Activated T-cell treated with anti-CD3 and anti-CD28 coated beads, Interleukin-2, amount 50 U/mL, for 48 hours (primary cell): ENCODE results near the gene TNS3.
"Not testable (repeated sequence)": the region's sequence is repeated elsewhere in the genome, so short reads cannot be mapped to it uniquely, and the experiment has no call there.

Experiments used
- DNase-seq, 2 experiments: peaks; one replicate each; pipeline ENCODE4 v3.0.0-alpha.2; 2020

TNS3 gene

DNA sequence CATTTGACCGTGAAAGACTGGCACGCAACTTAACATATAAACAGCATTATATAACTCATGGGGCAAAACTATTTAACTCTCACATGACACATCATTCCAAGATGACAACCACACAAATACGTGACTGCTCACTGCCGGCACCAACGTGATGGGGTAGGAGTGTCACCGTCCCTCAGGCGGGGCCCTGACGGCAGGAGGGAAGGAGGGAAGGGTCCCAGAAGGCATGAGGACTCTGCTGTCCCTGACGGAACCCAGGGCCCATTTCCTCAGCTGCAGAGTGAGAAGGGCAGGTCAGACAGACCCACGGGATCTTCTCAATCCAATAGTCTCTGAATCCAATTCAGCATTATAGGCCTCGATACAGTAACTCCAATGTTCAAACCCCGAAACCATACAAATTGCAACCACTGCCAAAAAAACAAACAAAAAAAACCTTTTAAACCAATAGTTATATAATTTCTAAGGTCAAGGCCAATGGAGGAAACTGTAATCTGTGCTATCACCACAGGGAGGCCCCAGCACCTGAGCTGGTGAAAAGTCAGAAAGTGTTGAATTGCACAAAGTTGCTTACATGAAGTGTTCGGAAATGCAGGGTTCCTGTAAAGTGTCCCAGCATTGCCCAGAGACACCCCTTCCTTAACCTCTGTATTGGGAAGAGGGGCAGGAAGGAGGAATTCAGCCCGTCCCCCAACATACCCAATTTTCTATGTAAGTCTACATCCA lies 137.4 kb downstream of the TNS3 start:
- DNase-seq = no peak

DNA sequence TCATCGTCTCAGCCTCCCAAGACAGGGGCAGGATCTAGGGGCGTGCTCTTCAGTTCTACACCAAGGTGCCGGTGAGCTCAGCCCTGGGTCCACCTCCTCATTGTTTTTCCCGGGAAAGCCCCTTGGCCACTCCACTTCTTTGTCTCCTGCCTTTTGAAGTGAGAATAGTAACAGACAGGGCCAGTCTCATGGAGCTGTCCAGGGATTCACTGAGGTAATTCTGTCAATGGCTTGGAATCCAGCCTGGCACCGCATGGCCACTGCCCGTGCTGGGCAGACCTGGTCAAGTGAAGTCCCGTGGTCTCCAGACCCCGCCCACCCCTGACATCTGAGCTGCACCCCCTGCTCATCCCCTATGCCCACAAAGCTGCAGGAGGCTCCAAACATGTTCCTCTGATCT lies 138.9 kb downstream of the TNS3 start:
- no peak for DNase-seq

DNA sequence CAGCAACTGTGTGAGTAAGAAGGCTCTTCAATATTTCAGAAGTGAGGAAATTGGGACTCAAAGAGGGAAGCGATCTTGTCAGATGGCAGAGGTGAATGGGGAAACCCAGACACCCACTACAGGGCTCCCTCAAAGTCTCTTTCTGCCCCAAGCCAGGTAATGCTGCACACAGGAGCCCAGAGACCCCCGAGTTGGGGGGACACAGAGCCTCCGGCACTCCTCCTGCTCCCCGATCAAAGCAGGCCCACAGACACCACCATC lies 139.4 kb downstream of the TNS3 start:
- DNase-seq = no peak

GRCh38 chr7:47441796-47442604 lies 139.9 kb downstream of the TNS3 start:
- no peak for DNase-seq

GRCh38 chr7:47441048-47441447 lies 140.9 kb downstream of the TNS3 start:
- not testable (repeated sequence) for DNase-seq

DNA sequence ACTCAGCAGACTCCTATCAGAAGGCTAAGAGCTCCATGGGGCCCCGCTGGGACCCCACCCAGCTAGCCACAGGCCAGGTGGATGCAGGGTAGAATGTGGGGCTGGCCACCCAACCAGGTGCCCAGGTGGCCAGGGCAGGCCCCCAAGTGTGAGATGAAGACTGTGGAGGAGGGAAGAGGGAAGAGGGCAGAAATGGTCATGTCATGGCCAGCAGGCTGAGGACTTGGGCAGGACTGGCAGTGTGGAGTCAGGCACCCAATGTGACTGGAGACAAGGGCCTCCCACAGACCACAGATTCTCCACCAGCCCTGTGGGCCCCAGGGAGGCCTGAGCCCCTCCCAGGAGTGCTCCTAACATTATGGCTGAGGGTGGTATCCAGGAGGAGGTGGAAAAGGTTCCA lies 141.6 kb downstream of the TNS3 start:
- no peak for DNase-seq

GRCh38 chr7:47439181-47439667 lies 142.7 kb downstream of the TNS3 start:
- DNase-seq = no peak

DNA sequence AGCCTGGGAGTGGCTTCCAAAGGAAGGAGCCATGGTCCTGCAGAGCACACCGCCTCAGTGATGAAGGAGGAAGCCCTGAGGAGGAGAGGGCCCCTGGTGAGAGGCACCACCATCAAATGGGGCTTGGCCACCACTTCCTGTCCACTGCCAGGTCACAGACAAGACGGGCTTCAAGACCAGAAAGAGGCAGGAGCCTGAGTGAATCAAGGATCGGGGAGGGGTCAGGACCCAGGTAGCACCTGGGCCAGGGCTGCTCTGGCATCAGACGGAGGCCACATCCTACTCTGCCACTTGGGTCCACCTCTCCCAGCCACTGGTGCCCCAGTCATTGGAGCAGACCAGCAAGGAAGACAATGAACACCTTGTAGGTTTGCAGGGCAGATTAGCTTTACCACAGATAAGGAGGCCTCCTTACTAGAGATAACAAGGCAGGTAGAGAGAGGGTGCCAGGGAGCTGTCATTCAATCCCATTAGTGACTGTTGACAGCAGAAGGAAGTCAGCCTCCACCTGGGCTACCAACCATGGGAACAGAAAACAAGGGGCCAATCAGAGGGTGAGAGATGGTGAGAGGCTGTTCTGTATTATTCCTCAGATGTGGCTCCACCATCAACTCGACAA lies 143.4 kb downstream of the TNS3 start:
- DNase-seq = no peak

DNA sequence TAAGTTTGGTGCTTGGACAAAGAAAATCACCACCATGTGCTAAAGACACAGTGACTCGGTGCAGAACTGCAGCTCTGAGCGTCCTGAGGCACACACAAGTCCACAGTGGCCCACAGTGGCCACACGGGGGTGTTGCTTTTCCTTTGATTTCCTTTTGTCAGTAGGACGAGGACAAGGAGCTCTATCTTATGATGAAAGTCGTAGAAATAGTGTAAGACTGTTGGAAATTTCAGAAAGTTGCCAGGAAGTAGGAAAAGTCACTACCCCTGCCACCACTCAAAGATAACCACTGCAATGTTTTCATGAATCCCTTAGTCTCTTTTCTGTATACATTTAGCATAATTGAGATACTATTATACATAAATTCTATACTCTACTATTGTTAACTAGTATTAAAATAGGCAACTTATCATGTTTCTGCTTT lies 146.0 kb downstream of the TNS3 start:
- DNase-seq = no peak

GRCh38 chr7:47433564-47433895 lies 148.4 kb downstream of the TNS3 start:
- DNase-seq = no peak

GRCh38 chr7:47432671-47433563 lies 149.0 kb downstream of the TNS3 start:
- DNase-seq = no peak

GRCh38 chr7:47430422-47430821 lies 151.5 kb downstream of the TNS3 start:
- DNase-seq = no peak

GRCh38 chr7:47428768-47429472 lies 153.0 kb downstream of the TNS3 start:
- DNase-seq = no peak

DNA sequence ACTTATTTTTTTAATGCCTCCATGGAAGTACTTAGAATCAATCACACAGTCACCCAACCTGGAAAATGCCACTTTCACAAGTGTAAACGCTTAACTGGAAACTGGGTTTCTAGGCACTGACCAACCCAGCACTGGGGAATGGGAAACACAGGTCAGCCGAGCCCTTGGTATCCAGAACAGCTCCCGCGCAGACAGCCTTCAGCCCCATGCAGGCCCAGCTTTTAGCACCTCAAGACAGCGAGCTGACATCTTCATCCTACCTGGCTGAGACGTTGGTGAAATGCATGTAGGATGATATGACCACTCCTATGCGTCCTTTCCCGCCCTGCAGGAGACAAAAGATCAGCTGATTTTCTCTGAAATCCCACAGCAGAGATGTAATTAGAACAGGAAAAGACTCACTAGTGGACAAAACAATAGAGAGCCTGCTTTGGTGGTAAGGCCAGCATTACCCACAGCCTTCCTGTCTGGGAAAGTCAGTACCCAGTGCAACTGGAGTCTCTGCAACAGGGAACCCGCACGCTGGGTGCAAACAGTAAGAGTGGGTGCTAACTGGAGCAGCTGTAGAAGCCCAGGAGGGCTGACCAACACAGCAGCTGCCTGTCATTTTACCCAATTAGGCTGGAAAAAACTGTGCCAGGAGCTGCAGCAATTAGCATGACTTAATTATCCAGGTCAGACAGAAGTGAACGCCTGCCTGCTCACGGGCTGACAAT lies 153.7 kb downstream of the TNS3 start:
- no peak for DNase-seq

DNA sequence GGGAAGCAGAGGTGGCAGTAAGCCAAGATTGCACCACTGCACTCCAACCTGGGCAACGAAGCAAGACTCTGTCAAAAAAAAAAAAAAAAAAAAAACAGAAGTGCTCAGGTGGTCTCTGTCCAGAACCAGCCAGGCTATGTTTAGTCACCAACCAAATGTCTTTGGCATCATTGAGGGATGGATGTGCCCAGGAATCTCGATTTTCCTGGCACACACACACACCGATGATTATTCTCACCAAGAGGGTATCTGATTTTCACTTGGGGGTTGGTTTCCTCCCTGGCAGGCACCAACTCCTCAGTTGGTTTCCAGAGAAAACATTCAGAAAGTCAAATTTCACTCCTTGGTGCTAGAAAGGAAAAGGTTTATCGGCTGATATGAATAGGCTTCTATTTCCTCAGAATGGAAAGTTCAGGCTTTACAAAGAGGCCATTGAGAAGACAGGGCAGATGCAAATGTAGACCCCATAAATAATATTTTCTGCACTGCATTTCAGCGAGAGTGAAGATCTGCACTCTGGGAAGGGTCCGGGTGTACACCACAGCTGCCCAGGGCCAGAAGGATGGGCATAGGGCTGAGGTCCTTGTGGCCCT lies 154.8 kb downstream of the TNS3 start:
- DNase-seq = no peak

GRCh38 chr7:47424523-47424922 lies 157.4 kb downstream of the TNS3 start:
- no peak for DNase-seq

GRCh38 chr7:47423196-47423595 lies 158.7 kb downstream of the TNS3 start:
- no peak for DNase-seq

- DNase-seq = no peak
Observed at GRCh38 chr7:47422611-47423010, 159.3 kb downstream of the TNS3 start.

GRCh38 chr7:47421456-47421855 lies 160.5 kb downstream of the TNS3 start:
- DNase-seq = no peak

GRCh38 chr7:47420122-47420780 lies 161.7 kb downstream of the TNS3 start:
- no peak for DNase-seq

DNA sequence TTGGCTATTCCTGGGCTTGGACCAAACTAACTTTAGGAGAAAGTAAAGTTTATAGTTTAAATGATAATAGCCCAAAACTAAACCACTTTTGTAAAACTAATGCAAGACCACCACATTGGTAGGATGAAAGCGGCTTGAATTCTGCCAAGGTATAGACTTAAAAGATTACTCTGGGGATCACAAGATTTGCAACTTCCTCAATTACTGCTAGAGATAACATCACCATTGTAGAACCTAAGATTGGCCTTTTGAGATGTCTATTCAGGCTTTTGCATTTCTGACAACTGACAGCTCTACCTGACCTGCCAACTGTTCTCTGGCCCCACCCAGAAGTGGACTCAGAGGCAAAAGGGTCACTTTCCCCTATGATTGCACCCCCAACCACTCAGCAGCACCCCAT lies 162.4 kb downstream of the TNS3 start:
- DNase-seq = no peak
